HFFc6 (cell line): ENCODE results near the gene SPEF1. TPM values are rescaled to one million over a fixed set of nuclear protein-coding genes. Genes with fewer than 3 reads are reported as not detected.

Source experiments
- DNase-seq: peaks from one replicate; pipeline ENCODE4 v3.0.0-alpha.2; 2018
- H3K27ac Mint-ChIP-seq: 2 replicates; pipeline ENCODE4 v1.8.0; 2020; ENCODE audit warnings: mild to moderate bottlenecking, mixed read lengths
- H3K27me3 Mint-ChIP-seq: 2 replicates; pipeline ENCODE4 v1.8.0; 2021; ENCODE audit warnings: mild to moderate bottlenecking, moderate library complexity, mixed read lengths; ENCODE audit not compliant: insufficient read depth
- H3K36me3 Mint-ChIP-seq: 2 replicates; pipeline ENCODE4 v1.8.0; 2021; ENCODE audit warnings: low read depth, mixed read lengths
- H3K4me1 Mint-ChIP-seq: 2 replicates; pipeline ENCODE4 v1.8.0; 2020; ENCODE audit warnings: low read depth, mixed read lengths
- H3K4me3 Mint-ChIP-seq: 2 replicates; pipeline ENCODE4 v1.8.0; 2020; ENCODE audit warnings: mild to moderate bottlenecking, moderate library complexity, mixed read lengths
- H3K9me3 Mint-ChIP-seq: 2 replicates; pipeline ENCODE4 v1.8.0; 2020; ENCODE audit warnings: mild to moderate bottlenecking, mixed read lengths
- total RNA-seq, 6 experiments: library from RNA; stranded (reverse); fragmentation: NEBNext Ultra II Directional; extraction: Animal tissue kit (Norgen Biotek cat#: 25700); gene quantifications; 2 replicates in 1 of 6; 3 replicates in 5 of 6; pipeline ENCODE4 v1.2.3, GENCODE V29; 2021
- TF ChIP-seq, protein P1 (sequence below): fragments of 200-600 bp; sonication (generic); IDR thresholded peaks from 2 replicates; pipeline ENCODE4 v1.5.0; 2021; ENCODE audit warnings: antibody characterized with exemption, mild to moderate bottlenecking

The SPEF1 gene
- total RNA-seq, 6 experiments from 2014 or later = 0.19 to 0.48 (median 0.36) TPM; not detected in 1

DNA sequence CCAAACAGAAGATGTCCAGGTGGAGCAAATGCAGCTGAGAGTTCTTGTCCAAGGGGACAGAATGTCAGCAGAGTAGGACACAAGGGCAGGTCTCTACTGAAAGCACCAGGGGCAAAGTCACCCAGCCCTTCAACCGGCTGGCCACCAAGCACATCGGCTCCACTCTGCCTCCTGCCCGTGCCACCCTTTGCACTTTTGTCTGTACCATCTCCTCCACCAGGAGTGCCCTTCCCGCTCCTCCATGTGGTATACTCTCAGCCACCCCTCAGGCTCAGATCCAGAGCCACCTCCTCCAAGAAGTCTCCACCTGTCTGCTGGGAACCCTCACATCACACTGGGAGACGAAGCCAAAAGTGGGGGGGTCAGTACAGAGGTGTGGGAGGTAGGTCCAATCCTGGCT, 52.9 kb downstream of the SPEF1 start:
- Mint-ChIP-seq H3K4me3 (no peak overlapping the region), H3K36me3 (no peaks in the 10 kb centered on the region), H3K4me1 (peaks cover 16% of the 10 kb centered on the region), H3K27me3 (peaks cover 31% of the 10 kb centered on the region), H3K27ac (no peak overlapping the region), H3K9me3 (no peaks in the 10 kb centered on the region)
- DNase-seq = no peak
- TF ChIP-seq, protein P1, sequence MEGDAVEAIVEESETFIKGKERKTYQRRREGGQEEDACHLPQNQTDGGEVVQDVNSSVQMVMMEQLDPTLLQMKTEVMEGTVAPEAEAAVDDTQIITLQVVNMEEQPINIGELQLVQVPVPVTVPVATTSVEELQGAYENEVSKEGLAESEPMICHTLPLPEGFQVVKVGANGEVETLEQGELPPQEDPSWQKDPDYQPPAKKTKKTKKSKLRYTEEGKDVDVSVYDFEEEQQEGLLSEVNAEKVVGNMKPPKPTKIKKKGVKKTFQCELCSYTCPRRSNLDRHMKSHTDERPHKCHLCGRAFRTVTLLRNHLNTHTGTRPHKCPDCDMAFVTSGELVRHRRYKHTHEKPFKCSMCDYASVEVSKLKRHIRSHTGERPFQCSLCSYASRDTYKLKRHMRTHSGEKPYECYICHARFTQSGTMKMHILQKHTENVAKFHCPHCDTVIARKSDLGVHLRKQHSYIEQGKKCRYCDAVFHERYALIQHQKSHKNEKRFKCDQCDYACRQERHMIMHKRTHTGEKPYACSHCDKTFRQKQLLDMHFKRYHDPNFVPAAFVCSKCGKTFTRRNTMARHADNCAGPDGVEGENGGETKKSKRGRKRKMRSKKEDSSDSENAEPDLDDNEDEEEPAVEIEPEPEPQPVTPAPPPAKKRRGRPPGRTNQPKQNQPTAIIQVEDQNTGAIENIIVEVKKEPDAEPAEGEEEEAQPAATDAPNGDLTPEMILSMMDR = no peak

Other genes with a start within 250 kb of the SPEF1 start
- not detected for gene GFRA4, start 118.0 kb downstream of the SPEF1 start, total RNA-seq
- gene ADAM33, start 99.4 kb downstream of the SPEF1 start, total RNA-seq = 10 to 100 TPM; 81.5 to 96.1 (median 87.6) TPM
- not detected for gene SIGLEC1, start 68.8 kb downstream of the SPEF1 start, total RNA-seq
- gene HSPA12B, start 48.8 kb downstream of the SPEF1 start, total RNA-seq = not detected
- gene ADISSP, start 13.7 kb downstream of the SPEF1 start, total RNA-seq = 100 to 1,000 TPM in 1 of 6 experiments, 10 to 100 TPM in 5; 86.0 to 105 (median 89.9) TPM
- 100 to 1,000 TPM; 109 to 128 (median 117) TPM for gene CENPB, start 5.3 kb upstream of the SPEF1 start, total RNA-seq
- 10 to 100 TPM; 44.9 to 92.6 (median 84.5) TPM for gene CDC25B, start 14.9 kb upstream of the SPEF1 start, total RNA-seq
- gene AP5S1, start 39.1 kb upstream of the SPEF1 start, total RNA-seq = 10 to 100 TPM; 17.7 to 21.7 (median 19.4) TPM
- 10 to 100 TPM; 38.8 to 44.8 (median 40.6) TPM for gene MAVS, start 65.4 kb upstream of the SPEF1 start, total RNA-seq
- 10 to 100 TPM; 34.5 to 40.7 (median 38.3) TPM for gene PANK2, start 107.9 kb upstream of the SPEF1 start, total RNA-seq
- gene RNF24, start 234.1 kb upstream of the SPEF1 start, total RNA-seq = 10 to 100 TPM; 21.3 to 26.6 (median 24.7) TPM